Hepatocyte (in vitro differentiated cells): ENCODE results near the gene DNAL4.

ENCODE experiments used
- CTCF ChIP-seq: fragments of 200-600 bp; sonication (generic); IDR thresholded peaks from 2 replicates; pipeline ENCODE4 v1.5.1; 2016; ENCODE audit warnings: antibody characterized with exemption, mild to moderate bottlenecking; ENCODE audit not compliant: poor library complexity
- EZH2 ChIP-seq: fragments of 200-600 bp; sonication (generic); IDR thresholded peaks from 2 replicates; pipeline ENCODE4 v1.6.1; 2016; ENCODE audit warnings: antibody characterized with exemption, mild to moderate bottlenecking, borderline replicate concordance

- TF ChIP-seq CTCF, result no peak
- TF ChIP-seq EZH2, result no peak
Measured at GRCh38 chr22:38828191-38828590, 34.2 kb upstream of the DNAL4 start.
